GM19463 (cell line): Measurements from ENCODE around the gene SFRP2.

Source experiments
- ATAC-seq: cut with Tn5 transposase; IDR thresholded peaks from one replicate; pipeline ENCODE4 v1.9.1; 2021; ENCODE audit warnings: mild to moderate bottlenecking, moderate library complexity; ENCODE audit not compliant: unreplicated experiment

SFRP2 gene

DNA sequence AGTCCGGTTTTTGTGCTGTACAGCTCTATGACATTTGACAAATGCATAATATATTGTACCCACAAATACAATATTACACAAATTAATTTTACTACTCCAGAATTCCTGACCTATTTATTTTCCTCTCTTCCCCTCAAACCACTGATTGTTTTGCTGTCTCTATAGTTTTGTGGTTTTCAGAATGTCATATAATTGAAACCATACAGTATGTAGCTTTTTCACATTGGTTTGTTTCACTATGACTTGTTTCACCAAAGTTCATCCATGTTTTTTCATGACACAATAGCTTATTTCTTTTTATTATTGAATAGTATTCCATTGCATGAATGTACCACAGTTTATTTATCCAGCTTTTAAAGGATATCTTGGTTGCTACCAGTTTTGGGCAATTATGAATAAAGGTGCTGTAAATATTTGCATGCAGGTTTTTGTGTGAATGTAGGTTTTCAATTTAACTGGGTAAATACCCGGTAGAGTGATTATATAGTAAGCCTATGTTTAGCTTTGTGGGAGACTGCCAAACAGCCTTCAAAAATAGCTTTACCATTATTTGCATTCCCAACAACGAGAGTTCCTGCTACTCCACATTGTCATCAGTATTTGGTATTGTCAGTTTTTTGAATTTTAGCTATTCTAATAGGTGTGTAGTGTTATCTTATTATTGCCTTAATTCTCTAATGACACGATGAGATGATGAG, 55.0 kb downstream of the SFRP2 start:
- ATAC-seq = peak; percentile 48

DNA sequence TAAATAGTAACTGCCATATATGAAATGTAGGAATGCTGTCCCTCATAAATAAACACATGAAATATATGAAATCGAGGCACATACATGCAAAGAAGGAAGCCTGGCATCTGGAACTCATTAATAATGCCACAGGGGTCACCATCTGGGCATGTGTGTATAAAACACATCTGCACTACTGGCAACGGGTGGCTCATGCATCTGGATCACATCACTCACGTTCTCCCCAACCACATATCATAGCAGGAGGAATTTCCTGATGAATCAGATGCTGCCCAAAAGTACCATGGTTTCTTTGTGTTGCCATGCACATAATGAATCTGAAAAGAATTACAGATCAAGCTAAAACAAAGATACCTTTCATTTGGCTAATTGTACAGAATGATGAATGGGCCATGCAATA, 57.6 kb downstream of the SFRP2 start:
- no peak for ATAC-seq
